Activated CD4-positive, alpha-beta T cell treated with anti-CD3 and anti-CD28 coated beads for 4 hours (primary cell): ENCODE measurements around the gene HDHD3.
"Not testable (repeated sequence)": the region's sequence is repeated elsewhere in the genome, so short reads cannot be mapped to it uniquely, and the experiment has no call there.

Source experiments
- DNase-seq, 2 donors: peaks; one replicate each; pipeline ENCODE4 v3.0.0-alpha.2; 2020

The HDHD3 gene

DNA sequence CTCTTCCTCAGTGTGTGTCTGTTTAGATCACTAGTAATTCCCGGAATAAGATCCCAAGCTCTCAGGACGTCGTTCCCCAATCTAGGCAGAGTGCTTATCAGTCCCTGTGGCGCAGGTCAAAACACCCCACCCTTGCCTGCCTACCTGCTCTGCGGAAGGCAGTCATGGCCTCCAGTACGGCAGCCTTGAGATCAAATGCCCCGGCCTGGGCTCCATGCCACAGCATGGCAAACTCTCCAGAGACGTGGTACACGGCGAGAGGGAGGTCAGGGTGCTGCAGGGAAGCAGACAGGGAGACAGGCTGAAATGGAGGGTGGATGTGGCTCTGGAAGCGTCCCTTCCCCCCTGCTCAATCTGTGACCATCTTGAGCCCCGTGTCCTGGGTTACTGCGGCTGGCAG lies 12.0 kb upstream of the HDHD3 start:
- DNase-seq = no peak

DNA sequence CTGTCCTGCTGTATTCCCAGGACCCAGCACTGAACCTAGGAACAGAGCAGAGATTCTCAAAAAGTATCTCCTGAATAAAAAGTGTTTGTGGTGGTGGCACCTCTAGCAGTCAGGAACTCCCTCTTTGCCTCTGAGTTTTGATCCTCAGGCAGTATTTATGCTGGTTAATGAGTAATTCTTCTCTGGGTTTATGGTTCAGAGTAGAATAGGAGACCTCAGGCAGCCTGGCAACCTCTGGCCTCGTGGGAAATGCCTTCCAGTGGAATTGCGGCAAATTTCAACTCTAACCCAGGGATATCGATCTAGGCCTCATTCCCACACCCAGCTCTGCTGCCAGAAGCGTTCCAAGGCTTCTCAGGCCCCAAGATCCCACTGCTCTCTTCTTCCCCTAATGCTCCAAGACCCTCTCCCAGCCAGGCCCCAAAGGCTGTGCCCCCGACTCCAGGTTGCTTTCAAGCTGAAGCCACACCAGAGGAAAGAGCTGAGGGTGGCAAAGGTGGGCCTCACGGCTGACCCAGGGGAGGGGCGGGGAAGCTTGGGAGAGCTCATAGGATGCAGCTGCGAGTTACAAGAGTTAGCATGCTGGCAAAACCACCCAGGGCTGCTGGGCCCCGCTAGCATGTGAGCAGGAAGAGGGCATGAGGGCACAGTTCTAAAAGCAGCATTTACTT lies 10.9 kb upstream of the HDHD3 start:
- no peak for DNase-seq

DNA sequence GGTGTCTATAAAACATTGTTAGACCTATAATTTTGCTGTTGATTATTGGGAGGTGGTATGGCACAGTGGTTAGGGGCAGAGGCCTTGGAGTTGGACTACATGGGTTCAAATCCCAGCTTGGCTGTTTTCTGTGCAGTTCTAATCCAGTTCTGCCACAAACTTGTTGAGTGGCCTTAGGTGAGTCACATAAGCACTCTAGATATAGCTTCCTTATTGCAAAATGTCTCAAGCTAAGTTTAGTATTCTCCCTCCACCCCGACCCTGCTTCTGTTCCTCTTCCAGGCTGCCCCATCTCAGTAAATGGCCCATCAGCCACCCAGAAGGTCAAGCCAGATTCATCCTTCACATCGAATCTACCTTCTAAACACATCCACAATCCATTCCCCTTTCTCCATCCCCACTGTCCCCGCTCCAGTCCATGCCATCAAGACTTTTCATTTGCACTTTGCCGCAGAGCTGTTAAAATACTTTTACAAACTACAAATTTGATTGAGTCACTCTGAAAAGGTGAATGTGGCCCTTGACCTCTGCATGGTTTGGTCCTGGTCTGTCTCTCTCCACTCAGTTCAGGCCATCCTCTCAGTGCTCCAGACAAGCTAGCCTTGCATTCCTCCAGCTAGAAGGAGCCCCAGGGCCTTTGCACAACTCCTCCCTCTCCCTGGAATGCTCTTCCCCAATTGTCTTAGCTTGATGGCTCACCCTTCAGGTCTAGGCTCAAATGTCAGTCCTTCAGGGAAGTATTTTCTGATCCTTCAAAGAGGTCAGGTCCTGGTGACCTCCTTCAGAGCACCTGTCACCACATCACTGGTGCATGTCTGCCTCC lies 10.0 kb upstream of the HDHD3 start:
- no peak for DNase-seq

DNA sequence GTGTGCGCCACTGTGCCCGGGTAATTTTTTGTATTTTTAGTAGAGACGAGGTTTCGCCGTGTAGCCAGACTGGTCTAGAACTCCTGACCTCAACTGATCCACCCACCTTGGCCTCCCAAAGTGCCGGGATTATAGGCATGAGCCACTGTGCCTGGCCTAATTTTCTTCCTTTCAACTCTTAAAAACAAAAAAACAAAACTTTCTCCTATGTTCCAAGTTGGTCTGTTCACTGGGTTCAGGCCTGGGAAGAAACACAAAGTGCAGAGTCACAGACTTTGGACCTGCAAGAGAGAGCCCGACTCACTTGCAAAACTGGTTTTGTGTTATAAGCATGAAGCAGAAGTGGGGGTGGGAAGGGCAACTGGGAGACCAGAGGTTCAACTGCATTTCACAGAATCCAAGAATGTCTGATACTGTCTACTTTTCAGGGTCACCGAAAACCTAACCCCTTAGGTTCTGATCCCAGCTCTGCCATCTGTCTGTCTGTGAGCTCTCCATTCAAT lies 5.2 kb upstream of the HDHD3 start:
- DNase-seq = no peak

DNA sequence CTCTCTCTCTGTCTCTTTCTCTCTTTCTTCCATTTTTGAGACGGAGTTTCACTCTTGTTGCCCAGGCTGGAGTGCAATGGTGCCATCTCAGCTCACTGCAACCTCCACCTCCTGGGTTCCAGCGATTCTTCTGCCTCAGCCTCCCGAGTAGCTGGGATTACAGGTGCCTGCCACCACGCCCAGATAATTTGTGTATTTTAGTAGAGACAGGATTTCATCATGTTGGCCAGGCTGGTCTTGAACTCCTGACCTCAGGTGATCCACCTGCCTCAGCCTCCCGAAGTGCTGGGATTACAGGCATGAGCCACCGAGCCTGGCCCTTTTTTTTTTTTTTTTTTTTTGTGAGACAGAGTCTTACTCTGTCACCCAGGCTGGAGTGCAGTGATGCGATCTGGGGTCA lies 4.7 kb upstream of the HDHD3 start:
- DNase-seq = not testable (repeated sequence)

DNA sequence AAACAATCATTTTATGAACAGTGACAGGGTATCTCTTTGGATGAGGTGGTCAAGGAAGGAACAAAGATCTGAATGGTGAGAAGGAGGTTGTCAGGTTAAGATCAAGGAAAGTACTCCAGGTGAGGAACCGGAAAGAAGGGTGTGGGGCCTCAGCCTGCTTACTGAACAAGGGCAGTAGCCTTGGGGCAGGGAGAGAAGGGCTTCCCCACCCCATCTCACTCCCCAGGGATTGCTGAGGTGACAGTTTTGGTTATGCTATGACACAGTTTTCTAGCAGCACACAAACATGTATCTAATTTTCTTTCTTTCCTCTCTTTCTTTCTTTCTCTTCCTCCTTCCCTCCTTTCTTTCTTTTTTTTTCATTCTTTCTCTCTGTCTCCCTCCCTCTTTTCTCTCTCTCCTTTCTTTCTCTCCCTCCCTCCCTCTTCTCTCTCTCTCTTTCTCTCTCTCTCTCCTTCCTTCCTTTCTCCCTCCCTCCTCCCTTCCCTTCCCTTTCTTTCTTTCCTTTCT lies 4.1 kb upstream of the HDHD3 start:
- no peak for DNase-seq

DNA sequence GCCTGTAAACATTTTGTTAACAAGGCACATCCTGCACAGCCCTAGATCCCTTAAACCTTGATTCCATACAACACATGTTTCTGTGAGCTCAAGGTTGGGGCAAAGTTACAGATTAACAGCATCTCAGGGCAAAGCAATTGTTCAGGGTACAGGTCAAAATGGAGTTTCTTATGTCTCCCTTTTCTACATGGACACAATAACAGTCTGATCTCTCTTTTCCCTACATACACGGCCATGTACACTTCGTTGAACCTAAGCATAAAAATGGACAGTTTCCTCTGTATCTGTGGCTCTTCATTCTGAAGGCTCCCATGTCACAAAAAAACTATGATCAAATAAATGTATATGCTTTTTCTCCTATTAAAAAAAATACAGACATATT lies 3.0 kb upstream of the HDHD3 start:
- DNase-seq = not testable (repeated sequence)

DNA sequence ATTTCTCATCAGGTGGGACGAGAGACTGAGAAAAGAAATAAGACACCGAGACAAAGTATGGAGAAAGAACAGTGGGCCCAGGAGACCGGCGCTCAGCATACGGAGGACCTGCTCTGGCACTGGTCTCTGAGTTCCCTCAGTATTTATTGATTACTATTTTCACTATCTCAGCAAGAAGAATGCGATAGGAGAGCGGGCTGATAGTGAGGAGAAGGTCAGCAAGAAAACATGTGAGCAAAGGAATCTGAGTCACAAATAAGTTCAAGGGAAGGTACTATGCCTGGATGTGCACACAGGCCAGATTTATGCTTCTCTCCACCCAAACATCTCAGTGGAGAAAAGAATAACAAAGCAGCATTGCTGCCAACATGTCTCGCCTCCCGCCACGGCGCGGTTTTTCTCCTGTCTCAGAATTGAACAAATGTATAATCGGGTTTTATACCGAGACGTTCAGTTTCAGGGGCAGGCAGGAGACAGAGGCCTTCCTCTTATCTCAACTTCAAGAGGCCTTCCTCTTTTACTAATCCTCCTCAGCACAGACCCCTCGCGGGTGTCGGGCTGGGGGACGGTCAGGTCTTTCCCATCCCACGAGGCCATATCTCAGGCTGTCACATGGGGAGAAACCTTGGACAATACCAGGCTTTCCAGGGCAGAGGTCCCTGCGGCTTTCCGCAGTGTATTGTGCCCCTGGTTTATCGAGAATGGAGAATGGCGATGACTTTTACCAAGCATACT lies 2.5 kb upstream of the HDHD3 start:
- DNase-seq = not testable (repeated sequence)

DNA sequence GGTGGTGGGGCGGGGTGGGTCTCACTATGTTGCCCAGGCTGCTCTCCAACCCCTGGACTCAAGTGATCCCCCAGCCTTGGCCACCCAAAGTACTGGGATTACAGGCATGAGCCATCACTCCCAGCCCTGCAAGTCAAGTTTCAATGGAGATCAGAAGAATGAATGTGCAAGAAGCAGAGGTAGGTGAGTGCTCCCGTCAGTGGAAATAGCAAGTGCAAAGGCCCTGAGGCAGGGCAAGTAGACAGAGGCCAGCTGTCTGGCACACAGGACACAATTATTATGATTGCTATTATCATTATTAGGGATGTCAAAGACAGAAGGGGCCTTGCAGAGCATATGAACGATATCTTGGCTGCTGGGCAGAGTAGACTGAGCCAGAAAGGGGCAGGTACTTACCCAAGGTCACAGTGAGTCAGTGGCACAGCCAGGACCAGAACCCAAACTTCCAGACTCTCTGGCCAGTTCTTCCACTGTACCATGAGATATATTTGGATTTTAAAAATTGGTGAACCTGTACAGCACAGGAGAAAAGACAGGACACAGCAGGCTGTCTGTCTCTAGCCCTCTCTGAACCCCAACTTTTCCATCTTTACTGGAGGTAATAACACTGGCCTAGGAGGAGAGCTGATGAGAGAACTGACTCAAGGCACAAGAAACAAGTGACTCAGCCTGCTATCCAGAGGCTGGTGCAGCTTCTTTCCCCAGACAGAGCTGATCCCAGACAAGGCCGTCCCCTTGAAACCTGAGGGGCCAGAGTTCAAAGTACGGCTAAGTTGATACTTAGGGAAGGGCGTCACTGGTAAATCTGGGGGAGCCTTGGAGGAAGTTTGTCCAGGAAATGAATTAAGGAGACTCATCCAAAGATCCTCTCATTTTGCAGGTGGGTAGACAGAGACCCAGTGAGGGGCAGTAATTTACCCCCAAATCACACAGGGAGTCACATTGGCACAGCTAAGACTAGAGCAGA lies 1.4 kb downstream of the HDHD3 start:
- DNase-seq = no peak

DNA sequence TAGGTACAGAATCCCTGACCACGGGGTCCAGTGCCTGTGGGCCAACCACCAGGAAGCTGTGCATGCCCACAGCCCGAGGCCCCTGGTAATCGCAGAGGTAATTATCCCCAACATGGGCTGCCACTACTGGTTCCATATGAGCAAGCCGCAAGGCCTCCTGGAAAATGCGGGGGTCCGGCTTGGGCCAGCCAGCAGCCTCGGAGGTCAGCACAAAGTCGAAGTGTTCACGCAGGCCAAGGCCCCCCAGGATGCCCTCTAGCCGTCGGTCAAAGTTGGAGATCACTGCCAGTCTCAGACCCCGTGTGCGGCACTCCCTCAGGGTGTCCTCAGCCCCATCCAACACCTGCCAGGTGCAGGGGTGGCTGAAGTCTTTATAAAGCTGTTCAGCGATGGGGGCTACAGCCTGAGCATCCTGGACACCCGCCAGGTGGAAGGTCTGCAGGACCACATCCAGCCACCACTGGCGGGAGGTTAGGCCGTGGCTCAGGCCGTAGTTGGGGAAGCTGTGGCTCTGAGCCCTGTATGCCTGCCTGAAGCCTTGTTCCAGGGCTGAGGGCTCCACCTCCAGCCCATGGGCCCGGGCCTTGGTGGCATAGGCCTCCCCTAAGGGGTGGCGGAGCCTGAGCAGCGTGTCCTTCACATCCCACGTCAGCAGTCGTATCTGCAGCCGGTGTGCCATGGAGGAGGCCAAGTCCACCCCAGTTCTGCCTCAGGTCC lies 3.0 kb downstream of the HDHD3 start:
- no peak for DNase-seq

DNA sequence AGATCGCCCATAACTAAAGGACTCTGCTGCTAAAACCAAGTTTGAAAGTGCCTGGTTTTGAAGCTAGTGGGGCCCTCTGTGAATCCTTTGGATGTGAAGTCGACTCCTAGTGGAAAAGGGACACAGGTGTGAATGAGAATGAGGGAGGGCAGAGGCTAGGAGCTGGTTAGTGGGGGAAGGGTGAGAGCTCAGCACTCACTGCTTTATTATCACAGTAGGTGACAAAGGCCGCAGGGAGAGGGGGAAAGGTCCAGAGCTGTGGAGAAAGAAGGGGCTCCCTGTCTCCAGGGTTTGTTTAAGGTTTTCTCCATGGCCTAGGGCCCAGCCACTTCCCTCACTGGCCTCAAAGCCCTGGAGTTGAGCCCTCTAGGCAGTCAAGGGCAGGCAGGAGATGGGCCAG lies 3.5 kb downstream of the HDHD3 start:
- no peak for DNase-seq

DNA sequence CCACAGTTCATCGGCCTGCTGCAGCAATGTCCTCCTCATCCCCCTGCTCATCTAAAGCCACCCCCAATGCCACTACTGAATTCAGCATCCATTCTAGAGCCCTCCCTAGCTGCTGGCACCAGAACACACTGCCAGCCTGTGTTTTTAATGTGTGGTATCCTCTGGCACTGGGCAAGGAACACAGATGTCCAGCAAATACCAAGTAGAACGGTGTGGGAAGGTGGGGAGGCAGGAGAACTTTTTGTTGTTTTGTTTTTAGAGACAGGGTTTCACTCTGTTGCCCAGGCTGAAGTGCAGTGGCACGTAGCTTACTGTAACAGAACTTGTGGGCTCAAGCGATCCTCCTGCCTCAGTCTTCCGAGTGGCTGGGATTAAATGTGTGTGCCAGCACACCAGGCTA lies 4.7 kb downstream of the HDHD3 start:
- no peak for DNase-seq

DNA sequence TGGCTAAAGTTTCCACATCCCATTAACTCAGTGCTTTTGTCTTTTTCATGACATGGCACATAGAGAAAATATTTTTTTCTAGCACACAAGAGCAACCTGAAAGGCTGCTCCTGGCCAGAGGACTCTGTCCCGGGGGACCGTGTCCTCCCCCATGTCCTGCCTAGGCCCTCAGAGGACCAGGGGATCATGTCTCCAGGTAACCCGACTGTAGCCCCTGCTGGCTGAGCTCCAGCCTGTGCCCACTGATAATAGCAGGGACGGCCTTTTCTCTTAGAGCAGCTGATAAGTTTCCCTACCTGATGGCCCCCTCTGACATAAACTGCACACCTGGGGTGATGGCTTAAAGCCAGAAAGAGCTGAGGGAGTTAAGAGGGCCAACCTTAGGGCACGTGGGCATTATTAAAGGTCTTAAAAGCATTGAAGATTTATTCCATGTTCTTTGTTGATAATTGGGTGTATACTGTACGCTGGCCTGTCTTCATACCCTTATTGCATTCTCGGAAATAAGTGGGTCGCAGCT lies 5.9 kb downstream of the HDHD3 start:
- DNase-seq = no peak

DNA sequence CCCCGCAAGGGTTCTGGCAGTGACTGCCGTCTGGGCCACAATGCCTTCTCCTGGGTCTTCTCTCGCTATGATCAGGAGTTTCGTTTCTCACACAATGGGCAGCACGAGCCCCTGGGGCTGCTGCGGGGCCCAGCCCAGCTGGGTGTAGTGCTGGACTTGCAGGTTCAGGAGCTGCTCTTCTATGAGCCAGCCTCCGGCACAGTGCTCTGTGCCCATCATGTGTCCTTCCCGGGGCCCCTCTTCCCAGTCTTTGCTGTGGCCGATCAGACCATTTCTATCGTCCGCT lies 7.0 kb downstream of the HDHD3 start:
- DNase-seq = no peak

DNA sequence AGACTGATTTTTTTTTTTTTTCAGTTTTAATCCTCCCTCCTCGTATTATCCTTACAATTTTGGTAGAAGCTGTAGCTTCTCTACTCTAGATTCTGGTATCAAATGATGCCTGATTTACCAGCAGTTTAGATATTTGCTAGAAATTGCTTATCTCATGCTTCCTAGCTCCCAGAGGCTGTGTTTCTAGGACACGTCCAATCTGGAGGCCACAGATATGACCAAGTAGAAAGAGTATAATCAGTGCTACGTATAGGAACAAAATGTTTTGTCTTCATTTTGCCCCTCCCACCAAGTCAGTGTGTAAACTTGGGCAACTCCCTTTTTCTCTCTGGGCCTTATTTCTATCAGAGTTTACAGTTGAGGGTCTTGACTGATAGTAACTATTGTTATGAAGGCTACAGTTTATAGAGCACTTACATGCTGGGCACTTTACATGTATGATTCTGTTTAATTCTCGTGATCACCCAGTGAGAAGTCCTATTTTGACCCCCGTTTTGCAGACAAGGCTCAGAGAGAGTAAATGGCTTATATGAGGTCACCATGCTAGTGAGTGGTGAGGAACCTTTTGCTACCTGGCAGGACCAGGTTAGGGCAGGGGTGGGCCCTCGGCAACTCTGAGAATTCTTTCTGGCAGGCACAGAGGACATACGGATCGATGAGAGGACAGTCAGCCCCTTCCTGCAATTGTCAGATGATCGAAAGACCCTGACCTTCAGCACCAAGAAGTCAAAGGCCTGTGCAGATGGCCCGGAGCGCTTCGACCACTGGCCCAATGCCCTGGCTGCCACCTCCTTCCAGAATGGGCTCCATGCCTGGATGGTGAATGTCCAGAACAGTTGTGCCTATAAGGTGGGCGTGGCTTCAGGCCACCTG lies 7.6 kb downstream of the HDHD3 start:
- DNase-seq = no peak

DNA sequence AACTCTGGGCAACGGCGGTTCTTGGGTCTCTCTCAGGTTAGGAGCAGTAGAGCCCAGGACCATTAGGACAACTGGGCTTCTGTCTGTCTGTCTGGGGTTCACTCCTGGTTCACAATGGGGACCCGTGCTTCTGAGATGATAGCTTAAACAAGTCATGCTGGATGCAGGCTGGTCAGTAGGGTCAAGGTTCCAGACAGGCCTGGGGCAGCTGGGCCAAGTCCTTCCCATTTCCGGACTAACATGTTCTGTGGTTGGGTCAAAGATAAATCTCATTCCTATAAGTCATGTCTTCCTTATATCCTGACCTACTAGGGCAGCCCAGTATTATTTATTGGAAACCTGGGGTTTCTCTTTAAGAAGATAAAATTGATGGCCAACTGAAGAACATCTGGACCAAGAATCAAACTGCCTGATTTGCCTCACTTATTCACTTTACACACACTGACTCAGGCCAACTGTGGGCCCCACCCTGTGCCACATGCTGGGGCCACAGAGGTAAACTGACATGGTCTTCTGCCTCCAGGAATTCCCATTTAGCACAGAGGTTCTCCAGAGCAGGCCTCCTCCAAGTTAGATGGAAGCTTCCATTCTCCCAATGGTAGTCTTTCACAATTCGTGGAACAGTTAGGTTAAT lies 8.3 kb downstream of the HDHD3 start:
- no peak for DNase-seq

DNA sequence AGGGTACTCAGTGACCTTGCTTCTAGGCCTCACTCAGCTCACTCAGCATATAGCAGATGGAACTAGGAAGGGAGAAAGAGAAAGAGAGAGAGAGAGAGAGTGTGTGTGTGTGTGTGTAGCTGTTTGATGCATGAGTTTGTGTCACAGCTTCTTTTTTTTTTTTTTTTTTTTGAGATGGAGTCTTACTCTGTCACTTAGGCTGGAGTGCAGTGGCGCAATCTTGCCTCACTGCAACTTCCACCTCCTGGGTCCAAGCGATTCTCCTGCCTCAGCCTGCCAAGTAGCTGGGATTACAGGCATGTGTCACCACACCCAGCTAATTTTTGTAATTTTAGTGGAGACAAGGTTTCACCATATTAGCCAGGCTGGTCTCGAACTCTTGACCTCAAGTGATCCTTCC lies 11.1 kb downstream of the HDHD3 start:
- not testable (repeated sequence) for DNase-seq

DNA sequence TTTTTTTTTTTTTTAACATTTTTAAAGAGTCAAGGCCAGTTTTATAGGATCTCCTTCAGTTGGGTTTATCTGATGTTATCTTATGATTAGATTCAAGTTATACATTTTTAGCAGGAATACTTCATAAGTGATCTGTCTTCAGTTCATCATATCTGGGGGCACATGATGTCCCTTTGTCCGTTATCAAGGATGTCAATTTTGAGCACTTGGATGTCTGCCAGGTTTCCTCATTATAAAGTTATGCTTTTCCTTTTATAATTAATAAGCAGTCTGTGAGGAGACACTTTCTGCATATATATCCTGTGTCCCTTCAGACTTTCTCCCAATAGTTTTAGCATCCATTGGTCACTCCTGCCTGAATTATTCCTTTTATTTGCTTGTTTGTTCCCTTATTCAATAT lies 11.8 kb downstream of the HDHD3 start:
- DNase-seq = no peak

DNA sequence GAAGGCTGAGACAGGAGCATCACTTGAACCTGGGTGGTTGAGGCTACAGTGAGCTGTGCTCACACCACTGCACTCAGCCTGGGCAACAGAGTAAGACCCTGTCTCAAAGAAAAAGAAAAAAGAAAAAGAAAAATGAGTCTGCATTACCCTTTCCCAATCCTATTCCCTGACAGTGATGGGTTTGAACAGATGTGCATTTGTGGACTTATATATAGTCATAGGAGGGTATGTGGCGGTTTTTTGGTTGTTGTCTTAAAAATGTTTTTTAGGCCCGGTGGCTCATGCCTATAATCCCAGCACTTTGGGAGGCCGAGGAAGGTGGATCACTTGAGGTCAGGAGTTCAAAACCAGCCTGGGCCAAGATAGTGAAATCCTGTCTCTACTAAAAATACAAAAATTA lies 13.4 kb downstream of the HDHD3 start:
- DNase-seq = no peak
